NCI-H345 treated with DMSO at 0.1 percent for 48 hours (cell line): Measurements from ENCODE around the gene CDHR2.

ENCODE experiments used
- DNase-seq: peaks from one replicate; lab custom pipeline; 2025; ENCODE audit not compliant: unreplicated experiment; lab: John Stamatoyannopoulos, UW

Gene CDHR2

GRCh38 chr5:176633598-176633997 is 84.5 kb downstream of the CDHR2 start:
- no peak for DNase-seq

- DNase-seq, result no peak
Observed at GRCh38 chr5:176636426-176636825, 87.3 kb downstream of the CDHR2 start.

DNA sequence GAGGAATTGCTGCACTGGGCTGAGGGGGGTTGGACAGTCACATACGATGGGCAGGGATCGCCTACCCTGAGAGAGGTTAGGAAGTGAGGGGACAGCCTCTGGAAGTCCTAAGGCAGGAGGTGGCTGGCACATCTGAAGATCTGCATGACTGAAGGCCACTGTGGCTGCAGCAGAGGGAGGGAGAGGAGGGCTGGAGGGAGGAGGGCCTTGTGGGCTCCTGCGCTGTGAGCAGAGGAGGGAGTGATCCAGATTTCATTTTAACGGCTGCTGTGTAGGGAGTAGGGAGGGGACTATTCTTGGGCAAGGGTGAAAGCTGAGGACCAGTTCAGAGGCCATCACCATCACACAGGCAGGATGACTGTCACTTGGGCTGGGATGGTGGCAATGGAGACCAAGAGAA is 88.4 kb downstream of the CDHR2 start:
- DNase-seq, result no peak

DNA sequence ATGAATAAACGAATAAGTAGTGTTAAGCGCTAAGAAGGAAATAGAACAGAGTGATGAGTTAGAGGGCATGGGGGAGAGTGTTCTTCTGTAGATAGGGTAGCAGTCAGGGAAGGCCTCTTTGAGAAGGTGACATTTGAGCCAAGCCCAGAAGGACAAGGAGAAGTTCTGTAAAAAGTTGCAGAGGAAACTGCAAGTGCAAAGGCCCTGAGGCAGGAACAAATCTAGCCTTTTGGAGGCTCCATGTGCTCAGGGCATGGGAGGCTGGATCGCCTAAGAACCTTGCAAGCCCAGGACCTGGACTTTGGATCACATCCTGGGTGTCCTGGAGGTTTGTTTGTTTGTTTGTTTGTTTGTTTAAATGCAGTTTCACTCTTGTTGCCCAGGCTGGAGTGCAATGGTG is 89.3 kb downstream of the CDHR2 start:
- no peak for DNase-seq

DNA sequence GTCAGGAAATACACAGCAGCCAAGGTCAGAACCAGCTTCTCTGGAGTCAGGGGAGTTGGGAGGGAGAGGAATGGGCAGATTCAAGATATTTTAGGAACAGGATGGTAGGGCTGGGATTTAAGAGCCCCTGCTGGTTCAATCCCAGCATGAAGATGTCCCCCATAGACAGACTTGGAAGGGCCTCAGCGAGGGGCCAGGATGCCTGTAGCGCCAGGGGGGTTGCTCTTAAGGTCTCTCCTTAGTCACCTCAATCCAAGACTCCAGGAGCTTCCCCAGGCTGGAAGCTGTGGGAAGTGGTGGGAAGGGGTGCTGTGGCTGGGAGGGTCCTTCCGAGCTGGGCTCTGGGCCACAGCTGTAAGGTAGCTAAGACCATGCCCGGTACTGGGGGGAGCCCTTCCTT is 90.1 kb downstream of the CDHR2 start:
- no peak for DNase-seq

- DNase-seq, result no peak
Observed at GRCh38 chr5:176639981-176640380, 90.8 kb downstream of the CDHR2 start.

GRCh38 chr5:176640616-176641015 is 91.5 kb downstream of the CDHR2 start:
- no peak for DNase-seq

GRCh38 chr5:176642675-176643490 is 93.7 kb downstream of the CDHR2 start:
- no peak for DNase-seq

DNA sequence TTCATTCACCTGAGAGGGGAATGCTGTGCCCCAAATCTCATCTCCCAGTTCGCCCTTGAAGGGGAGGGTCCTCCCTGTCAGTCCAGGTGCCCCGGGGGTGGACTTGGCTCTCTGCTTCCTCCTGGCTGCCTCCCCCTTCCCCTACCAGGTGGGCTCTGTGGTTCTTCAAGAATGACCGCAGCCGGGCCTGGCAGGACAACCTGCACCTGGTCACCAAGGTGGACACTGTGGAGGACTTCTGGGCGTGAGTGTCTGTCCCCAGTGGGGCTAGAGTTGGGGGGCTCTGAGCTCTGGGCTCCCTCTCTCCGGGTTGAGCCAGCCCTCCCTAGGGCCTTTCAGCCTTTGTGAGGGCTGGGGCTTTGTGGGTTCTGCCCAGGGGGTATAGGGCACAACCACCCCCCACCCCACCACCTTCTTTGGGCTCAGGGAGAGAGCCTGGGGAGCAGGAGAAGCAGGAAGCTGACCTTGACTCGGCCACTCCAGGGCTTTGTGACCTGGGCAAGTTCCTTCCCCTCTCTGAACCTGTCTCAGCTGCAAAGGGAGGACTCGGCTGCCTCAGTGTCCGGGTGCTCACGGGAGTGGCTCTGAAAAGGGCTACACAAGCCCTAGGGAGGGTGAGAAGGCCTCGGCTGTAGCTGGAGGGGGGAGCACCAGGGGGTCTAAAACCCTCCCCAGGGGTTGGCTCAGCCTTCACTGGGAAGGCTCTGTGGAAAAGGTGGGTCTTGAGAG is 94.5 kb downstream of the CDHR2 start:
- no peak for DNase-seq

GRCh38 chr5:176644294-176644693 is 95.2 kb downstream of the CDHR2 start:
- DNase-seq, result no peak

DNA sequence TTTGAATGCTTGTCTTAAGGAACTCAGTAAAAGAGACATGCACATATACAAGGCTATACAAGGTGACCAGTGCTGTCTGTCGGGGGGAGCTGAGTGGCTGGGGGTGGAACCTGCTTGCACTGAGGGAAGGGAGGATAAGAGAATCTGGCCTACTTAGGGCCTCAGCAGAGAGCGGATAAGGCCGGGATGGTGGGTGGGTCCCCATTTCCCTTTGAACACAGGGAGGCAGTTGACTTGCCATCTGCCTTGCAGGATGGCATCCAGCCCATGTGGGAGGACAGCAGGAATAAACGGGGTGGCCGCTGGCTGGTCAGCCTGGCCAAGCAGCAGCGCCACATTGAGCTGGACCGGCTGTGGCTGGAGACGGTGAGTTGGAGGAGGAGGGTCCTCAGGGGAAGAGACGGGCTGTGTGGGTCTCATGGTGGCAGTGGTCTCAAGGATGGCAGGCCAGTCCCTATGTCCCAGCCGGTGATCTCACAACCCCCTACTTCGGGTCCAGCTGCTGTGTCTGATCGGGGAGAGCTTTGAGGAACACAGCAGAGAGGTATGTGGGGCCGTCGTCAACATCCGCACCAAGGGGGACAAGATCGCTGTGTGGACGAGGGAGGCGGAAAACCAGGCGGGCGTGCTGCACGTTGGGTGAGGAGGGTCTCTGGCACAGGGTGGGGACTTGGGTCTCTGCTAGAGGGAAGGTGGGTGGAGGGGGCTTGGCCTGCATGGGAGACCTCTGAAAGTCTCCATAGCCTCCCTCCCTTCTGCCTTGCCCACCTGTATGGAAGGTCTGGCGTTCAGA is 95.9 kb downstream of the CDHR2 start:
- DNase-seq, result no peak
